Uterus (tissue), 4 donors: ENCODE data around the gene USP32. TPM values are rescaled to one million over a fixed set of nuclear protein-coding genes. Genes with fewer than 3 reads are reported as not detected.

Experiments
- DNase-seq, 2 donors: peaks; one replicate each; pipeline ENCODE4 v3.0.0-alpha.2; 2019 to 2020
- H3K27ac ChIP-seq, 2 donors: fragments of 200-600 bp; sonication (generic); 1 replicate in 1 of 2; 2 replicates in 1 of 2; pipeline ENCODE4 v1.5.1; 2016 to 2018
- H3K27me3 ChIP-seq, 2 donors: fragments of 200-600 bp; sonication (generic); one replicate each; pipeline ENCODE4 v1.5.1; 2018 to 2019; ENCODE audit warnings: control low read depth in 1 of 2
- H3K36me3 ChIP-seq, 2 donors: fragments of 200-600 bp; sonication (generic); one replicate each; pipeline ENCODE4 v1.5.1; 2019; ENCODE audit warnings: control low read depth in 1 of 2
- H3K4me1 ChIP-seq, 2 donors: fragments of 200-600 bp; sonication (generic); one replicate each; pipeline ENCODE4 v1.5.1; 2018 to 2019; ENCODE audit warnings: control low read depth in 1 of 2
- H3K4me3 ChIP-seq, 2 donors: fragments of 200-600 bp; sonication (generic); 1 replicate in 1 of 2; 2 replicates in 1 of 2; pipeline ENCODE4 v1.5.1; 2018 to 2019; ENCODE audit warnings: mild to moderate bottlenecking in 1 of 2
- H3K9me3 ChIP-seq, 2 donors: fragments of 200-600 bp; sonication (generic); one replicate each; pipeline ENCODE4 v1.5.1; 2019; ENCODE audit warnings: control low read depth in 1 of 2
- POLR2A ChIP-seq, 2 donors: fragments of 450-650 bp; IDR thresholded peaks; one replicate each; pipeline ENCODE4 v1.6.1; 2016; ENCODE audit warnings: antibody characterized with exemption in 2 of 2, mild to moderate bottlenecking in 1 of 2, moderate library complexity in 1 of 2
- intact Hi-C: fragments of 100-400 bp; cut with DNase I; formaldehyde crosslinking; loops from one replicate; pipeline ENCODE4 v1.15.1; 2023; ENCODE audit warnings: low total_unique reads
- total RNA-seq, 4 donors: library from RNA; depleted of rRNA in 3 of 4; stranded (reverse); fragments of >200 nt in 3 of 4; gene quantifications; one replicate each; pipeline versions ENCODE4 v1.1.0 to v1.2.4, GENCODE V29; 2014 to 2023
- TF ChIP-seq, protein P1 (sequence below), 4 experiments: fragments of 200-600 bp in 2 of 4; fragments of 450-650 bp in 2 of 4; sonication (generic) in 2 of 4; IDR thresholded peaks; one replicate each; pipeline ENCODE4 v1.5.1; 2016 to 2019; ENCODE audit warnings: antibody characterized with exemption in 4 of 4, mild to moderate bottlenecking in 2 of 4, moderate library complexity in 1 of 4
- donor health status: DM: yes; HTN: yes; CAD: no.

The USP32 gene
- total RNA-seq, 4 donors from 2014 or later: 28.4 to 54.1 (median 43.1) TPM

DNA sequence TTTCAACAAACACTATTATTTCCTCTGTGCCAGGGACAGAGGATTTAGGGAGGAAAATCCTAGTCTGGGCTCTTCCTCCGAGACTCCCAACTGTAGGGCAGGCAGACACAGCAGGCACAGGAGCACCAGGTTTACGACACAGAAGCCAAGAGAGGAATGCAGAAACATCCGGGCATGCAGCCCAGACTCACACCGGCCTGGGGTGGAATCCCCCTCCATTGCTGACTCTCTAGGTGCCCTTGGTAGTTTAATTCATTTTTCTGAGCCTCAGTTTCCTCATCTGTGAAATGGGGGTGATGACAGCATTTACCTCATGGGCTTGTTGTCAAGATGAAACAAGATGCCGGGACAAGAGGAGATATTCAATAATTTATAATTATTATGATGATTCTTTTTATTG, 227.2 kb downstream of the USP32 start:
- DNase-seq: no peak
- Histone ChIP-seq H3K9me3 (no peaks in the 10 kb centered on the region), H3K4me3 (no peak overlapping the region), H3K4me1 (no peaks in the 10 kb centered on the region), H3K27ac (no peak overlapping the region), H3K36me3 (no peaks in the 10 kb centered on the region), H3K27me3 (no peaks in the 10 kb centered on the region)
- TF ChIP-seq, protein P1, sequence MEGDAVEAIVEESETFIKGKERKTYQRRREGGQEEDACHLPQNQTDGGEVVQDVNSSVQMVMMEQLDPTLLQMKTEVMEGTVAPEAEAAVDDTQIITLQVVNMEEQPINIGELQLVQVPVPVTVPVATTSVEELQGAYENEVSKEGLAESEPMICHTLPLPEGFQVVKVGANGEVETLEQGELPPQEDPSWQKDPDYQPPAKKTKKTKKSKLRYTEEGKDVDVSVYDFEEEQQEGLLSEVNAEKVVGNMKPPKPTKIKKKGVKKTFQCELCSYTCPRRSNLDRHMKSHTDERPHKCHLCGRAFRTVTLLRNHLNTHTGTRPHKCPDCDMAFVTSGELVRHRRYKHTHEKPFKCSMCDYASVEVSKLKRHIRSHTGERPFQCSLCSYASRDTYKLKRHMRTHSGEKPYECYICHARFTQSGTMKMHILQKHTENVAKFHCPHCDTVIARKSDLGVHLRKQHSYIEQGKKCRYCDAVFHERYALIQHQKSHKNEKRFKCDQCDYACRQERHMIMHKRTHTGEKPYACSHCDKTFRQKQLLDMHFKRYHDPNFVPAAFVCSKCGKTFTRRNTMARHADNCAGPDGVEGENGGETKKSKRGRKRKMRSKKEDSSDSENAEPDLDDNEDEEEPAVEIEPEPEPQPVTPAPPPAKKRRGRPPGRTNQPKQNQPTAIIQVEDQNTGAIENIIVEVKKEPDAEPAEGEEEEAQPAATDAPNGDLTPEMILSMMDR (IDR thresholded peaks at IDR 0.05): no peak
- TF ChIP-seq POLR2A (IDR thresholded peaks at IDR 0.05): no peak
- intact Hi-C loops: no loop called here

DNA sequence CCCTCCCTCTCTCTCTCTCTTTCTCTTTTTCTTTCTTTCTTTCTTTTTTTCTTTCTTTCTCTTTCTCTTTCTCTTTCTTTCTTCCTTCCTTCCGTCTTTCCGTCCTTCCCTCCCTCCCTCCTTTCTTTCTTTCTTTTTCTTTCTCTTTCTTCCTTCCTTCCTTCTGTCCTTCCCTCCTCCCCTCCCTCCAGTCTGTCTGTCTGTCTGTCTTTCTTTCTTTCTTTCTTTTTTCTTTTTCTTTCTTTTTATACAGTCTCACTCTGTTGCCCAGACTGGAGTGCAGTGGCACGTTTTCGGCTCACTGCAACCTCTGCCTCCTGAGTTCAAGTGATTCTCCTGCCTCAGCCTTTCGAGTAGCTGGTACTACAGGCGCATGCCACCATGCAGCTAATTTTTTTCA, 227.8 kb downstream of the USP32 start:
- Histone ChIP-seq H3K36me3 (no peaks in the 10 kb centered on the region), H3K4me3 (no peak overlapping the region), H3K27ac (no peak overlapping the region), H3K9me3 (no peaks in the 10 kb centered on the region), H3K4me1 (no peaks in the 10 kb centered on the region), H3K27me3 (no peaks in the 10 kb centered on the region)
- intact Hi-C loops: no loop called here
- no peak for DNase-seq
- no peak for TF ChIP-seq POLR2A (IDR thresholded peaks at IDR 0.05)
- TF ChIP-seq, protein P1 (IDR thresholded peaks at IDR 0.05): no peak

DNA sequence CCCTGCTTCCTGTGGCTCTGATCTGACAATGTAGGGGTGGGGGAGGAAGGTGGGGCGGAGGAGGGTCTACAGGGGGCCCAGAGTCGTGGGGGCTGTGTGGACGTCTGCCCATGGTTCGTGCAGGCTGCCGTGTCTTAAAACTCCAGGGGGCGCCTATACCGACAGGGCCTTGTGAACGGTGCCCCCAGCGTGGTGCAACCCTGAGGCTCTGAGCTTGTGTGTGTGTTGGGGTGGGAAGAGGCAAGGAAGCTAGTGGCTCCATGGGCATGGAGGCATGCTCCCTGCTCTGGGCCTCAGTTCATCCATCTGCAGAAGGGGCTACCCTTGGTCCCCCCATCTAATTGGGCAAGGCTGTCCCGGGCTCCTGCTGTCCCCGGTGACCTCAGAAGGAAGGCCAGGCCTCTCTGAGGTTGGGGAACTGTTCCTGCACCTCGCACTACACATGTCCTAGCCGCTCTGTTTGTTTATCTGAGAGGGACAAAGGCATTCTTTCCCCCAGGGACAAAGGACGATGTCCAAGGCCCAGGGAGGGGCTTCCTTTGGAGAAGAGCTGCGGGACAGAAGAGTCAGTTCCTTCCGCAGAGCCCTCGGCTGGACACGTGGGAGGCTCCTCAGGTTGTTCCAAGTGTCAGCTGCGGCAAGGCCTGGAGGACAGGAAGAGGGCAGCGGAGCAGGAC, 228.7 kb downstream of the USP32 start:
- Histone ChIP-seq H3K9me3 (no peaks in the 10 kb centered on the region), H3K27ac (peak overlapping the region in 1 of 2 donors; percentile 37), H3K4me1 (no peaks in the 10 kb centered on the region), H3K27me3 (no peaks in the 10 kb centered on the region), H3K4me3 (no peak overlapping the region), H3K36me3 (no peaks in the 10 kb centered on the region)
- TF ChIP-seq POLR2A (IDR thresholded peaks at IDR 0.05): no peak
- TF ChIP-seq, protein P1 (IDR thresholded peaks at IDR 0.05): no peak
- DNase-seq: no peak
- intact Hi-C loops: no loop called here

DNA sequence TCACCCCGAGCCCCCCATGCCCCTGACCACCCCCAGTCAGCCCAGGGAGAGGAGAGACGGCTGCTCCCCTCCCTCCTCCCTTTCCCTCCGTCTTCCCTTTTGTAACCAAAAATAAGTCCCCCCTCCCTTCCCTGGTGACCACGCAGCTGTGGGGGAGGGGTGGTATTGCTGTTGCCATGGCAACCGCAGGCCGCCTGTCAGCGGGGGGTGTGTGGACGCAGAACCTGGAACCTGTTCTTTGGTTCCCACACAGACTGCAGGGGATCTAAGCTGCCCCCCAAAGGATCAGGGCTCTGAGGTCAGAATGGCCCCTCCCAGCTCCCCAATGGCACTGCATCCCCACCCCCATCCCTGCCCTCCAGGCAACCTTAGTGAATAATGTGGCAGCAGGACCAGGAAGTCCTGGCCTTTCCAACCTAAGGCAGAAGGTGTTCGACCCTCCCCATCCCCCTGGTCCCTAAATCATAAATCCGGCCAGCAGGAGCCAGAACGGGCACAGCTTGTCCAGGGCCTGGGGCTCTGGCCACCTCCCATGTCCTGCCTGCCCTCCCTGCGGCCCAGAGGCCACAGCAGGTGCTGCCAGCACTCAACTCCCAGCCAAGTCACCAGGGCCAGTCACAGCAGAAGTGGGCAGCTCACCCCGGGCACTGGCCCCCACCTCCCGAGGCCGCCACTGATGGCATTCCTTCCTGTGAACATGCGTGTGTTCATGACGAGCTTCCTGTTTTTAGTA, 230.2 kb downstream of the USP32 start:
- Histone ChIP-seq H3K4me3 (no peak overlapping the region), H3K4me1 (no peaks in the 10 kb centered on the region), H3K36me3 (no peaks in the 10 kb centered on the region), H3K9me3 (no peaks in the 10 kb centered on the region), H3K27ac (peak overlapping the region in 1 of 2 donors; percentile 37), H3K27me3 (no peaks in the 10 kb centered on the region)
- TF ChIP-seq, protein P1 (IDR thresholded peaks at IDR 0.05): no peak
- TF ChIP-seq POLR2A (IDR thresholded peaks at IDR 0.05): no peak
- intact Hi-C loops: no loop called here
- no peak for DNase-seq

DNA sequence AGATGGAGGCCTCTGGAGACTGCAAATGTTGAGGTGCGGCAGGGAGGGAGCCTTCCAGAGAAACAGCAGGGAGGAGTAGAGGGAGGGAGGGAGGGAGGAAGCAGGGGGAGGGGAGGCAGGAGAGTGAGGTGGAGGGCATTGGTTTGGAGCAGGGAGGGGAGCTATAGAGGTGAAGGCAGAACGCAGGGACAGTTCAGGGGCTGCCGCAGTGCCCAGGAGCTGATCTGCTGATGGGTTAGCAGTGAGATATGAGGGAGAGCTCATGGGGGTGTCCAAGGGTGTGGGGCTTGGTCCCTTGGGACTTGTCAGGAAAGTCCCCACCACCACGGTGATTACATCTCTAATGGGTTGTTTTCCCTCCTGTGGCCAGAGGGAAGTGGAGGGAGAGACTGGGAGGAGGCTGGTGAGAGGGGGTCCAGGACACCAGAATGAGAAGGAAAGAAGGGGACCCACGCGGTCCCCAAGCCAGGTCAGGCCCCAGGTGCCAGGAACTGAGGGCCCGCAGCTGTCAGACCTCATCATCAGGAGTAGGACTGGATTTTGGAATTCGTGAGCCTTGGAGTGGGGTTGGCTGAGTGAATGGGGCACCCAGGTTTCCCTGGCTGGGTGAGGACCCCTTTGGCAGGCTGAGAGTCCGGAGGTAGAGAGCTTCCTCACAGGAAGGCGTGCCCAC, 231.0 kb downstream of the USP32 start:
- Histone ChIP-seq H3K4me1 (no peaks in the 10 kb centered on the region), H3K36me3 (no peaks in the 10 kb centered on the region), H3K9me3 (no peaks in the 10 kb centered on the region), H3K4me3 (no peak overlapping the region), H3K27ac (no peak overlapping the region), H3K27me3 (no peaks in the 10 kb centered on the region)
- intact Hi-C loops: no loop called here
- TF ChIP-seq POLR2A (IDR thresholded peaks at IDR 0.05): no peak
- TF ChIP-seq, protein P1 (IDR thresholded peaks at IDR 0.05): no peak
- no peak for DNase-seq
